K562 (cell line): Measurements from ENCODE around the gene FSTL4. TPM values are rescaled to one million over a fixed set of nuclear protein-coding genes. Genes with fewer than 3 reads are reported as not detected.

Experiments
- CBX1 ChIP-seq: sonication (generic); IDR thresholded peaks from 2 replicates; pipeline ENCODE4 v1.6.1; 2016; ENCODE audit warnings: antibody characterized with exemption, low read depth, mild to moderate bottlenecking
- CREM ChIP-seq: IDR thresholded peaks from 2 replicates; pipeline ENCODE4 v1.6.1; 2014; ENCODE audit warnings: antibody characterized with exemption, low read depth
- FOXA1 ChIP-seq: fragments of 450-650 bp; IDR thresholded peaks from 2 replicates; pipeline ENCODE4 v1.6.1; 2016; ENCODE audit warnings: mild to moderate bottlenecking, borderline replicate concordance
- HNRNPH1 ChIP-seq: fragments of 200-400 bp; formaldehyde crosslinking; optimal IDR thresholded peaks from 2 replicates; pipeline ENCODE3; 2017; ENCODE audit warnings: low read depth, mild to moderate bottlenecking, low read length, moderate library complexity
- KLF13 ChIP-seq: fragments of 450-650 bp; IDR thresholded peaks from 2 replicates; pipeline ENCODE4 v1.6.1; 2016; ENCODE audit warnings: missing genetic modification characterization, low read depth, mild to moderate bottlenecking, missing compliant biosample characterization, moderate library complexity, borderline replicate concordance
- polyA plus RNA-seq, 8 experiments: library from polyadenylated mRNA; depleted of rRNA in 4 of 8; stranded (reverse) in 5 of 8; unstranded in 3 of 8; fragments of >200 nt; fragmentation: Nextera tagmentation in 2 of 8; fragmentation: Illumina TruSeq in 1 of 8; extraction: Ambion mirVana in 2 of 8; extraction: Trizol in 1 of 8; gene quantifications; 2 replicates each; pipeline versions ENCODE4 v1.2.1 to v1.2.3, GENCODE V29; 2011 to 2014; ENCODE audit warnings: inconsistent platforms in 1 of 8, missing spikeins in 1 of 8
- total RNA-seq, 7 experiments: library from RNA; depleted of rRNA in 6 of 7; stranded (reverse); fragments of >200 nt in 6 of 7; fragmentation: Illumina TruSeq in 2 of 7; extraction: Trizol in 2 of 7; gene quantifications; 2 replicates each; pipeline versions ENCODE4 v1.2.1 to v1.2.3, GENCODE V29; 2011 to 2021; ENCODE audit warnings: low replicate concordance in 1 of 7
- TF ChIP-seq, protein P1 (sequence below): fragments of 200-600 bp; sonication (generic); IDR thresholded peaks from one replicate; pipeline ENCODE4 v1.6.1; 2012; ENCODE audit warnings: mild to moderate bottlenecking, low read depth, low read length, inconsistent platforms

The FSTL4 gene
- total and polyA plus RNA-seq, 9 of the 15 experiments (the other 6 are each of a cell fraction or from before 2014, with no cell fraction given), result 0.08 to 0.18 (median 0.10) TPM; not detected in 5

DNA sequence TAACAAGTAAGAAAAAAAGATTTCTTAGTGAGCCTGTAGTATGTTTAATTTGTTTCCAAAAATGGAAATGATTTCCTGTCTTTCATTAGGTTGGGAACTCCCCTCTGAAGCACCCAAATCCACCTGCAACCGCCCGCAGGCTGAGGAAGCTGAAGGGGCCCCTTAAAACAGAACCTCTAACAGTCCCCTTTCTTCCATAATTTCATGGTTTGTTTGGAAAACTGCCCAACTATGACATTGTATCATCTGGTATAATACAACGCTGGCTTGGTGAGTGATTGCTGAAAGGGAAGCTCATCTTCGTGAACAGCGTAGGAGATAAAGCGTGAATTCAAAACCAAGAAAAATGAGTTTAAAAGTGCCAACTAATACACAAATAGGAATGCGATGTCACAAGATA lies 215.5 kb downstream of the FSTL4 start (continued):
- TF ChIP-seq, protein P1, sequence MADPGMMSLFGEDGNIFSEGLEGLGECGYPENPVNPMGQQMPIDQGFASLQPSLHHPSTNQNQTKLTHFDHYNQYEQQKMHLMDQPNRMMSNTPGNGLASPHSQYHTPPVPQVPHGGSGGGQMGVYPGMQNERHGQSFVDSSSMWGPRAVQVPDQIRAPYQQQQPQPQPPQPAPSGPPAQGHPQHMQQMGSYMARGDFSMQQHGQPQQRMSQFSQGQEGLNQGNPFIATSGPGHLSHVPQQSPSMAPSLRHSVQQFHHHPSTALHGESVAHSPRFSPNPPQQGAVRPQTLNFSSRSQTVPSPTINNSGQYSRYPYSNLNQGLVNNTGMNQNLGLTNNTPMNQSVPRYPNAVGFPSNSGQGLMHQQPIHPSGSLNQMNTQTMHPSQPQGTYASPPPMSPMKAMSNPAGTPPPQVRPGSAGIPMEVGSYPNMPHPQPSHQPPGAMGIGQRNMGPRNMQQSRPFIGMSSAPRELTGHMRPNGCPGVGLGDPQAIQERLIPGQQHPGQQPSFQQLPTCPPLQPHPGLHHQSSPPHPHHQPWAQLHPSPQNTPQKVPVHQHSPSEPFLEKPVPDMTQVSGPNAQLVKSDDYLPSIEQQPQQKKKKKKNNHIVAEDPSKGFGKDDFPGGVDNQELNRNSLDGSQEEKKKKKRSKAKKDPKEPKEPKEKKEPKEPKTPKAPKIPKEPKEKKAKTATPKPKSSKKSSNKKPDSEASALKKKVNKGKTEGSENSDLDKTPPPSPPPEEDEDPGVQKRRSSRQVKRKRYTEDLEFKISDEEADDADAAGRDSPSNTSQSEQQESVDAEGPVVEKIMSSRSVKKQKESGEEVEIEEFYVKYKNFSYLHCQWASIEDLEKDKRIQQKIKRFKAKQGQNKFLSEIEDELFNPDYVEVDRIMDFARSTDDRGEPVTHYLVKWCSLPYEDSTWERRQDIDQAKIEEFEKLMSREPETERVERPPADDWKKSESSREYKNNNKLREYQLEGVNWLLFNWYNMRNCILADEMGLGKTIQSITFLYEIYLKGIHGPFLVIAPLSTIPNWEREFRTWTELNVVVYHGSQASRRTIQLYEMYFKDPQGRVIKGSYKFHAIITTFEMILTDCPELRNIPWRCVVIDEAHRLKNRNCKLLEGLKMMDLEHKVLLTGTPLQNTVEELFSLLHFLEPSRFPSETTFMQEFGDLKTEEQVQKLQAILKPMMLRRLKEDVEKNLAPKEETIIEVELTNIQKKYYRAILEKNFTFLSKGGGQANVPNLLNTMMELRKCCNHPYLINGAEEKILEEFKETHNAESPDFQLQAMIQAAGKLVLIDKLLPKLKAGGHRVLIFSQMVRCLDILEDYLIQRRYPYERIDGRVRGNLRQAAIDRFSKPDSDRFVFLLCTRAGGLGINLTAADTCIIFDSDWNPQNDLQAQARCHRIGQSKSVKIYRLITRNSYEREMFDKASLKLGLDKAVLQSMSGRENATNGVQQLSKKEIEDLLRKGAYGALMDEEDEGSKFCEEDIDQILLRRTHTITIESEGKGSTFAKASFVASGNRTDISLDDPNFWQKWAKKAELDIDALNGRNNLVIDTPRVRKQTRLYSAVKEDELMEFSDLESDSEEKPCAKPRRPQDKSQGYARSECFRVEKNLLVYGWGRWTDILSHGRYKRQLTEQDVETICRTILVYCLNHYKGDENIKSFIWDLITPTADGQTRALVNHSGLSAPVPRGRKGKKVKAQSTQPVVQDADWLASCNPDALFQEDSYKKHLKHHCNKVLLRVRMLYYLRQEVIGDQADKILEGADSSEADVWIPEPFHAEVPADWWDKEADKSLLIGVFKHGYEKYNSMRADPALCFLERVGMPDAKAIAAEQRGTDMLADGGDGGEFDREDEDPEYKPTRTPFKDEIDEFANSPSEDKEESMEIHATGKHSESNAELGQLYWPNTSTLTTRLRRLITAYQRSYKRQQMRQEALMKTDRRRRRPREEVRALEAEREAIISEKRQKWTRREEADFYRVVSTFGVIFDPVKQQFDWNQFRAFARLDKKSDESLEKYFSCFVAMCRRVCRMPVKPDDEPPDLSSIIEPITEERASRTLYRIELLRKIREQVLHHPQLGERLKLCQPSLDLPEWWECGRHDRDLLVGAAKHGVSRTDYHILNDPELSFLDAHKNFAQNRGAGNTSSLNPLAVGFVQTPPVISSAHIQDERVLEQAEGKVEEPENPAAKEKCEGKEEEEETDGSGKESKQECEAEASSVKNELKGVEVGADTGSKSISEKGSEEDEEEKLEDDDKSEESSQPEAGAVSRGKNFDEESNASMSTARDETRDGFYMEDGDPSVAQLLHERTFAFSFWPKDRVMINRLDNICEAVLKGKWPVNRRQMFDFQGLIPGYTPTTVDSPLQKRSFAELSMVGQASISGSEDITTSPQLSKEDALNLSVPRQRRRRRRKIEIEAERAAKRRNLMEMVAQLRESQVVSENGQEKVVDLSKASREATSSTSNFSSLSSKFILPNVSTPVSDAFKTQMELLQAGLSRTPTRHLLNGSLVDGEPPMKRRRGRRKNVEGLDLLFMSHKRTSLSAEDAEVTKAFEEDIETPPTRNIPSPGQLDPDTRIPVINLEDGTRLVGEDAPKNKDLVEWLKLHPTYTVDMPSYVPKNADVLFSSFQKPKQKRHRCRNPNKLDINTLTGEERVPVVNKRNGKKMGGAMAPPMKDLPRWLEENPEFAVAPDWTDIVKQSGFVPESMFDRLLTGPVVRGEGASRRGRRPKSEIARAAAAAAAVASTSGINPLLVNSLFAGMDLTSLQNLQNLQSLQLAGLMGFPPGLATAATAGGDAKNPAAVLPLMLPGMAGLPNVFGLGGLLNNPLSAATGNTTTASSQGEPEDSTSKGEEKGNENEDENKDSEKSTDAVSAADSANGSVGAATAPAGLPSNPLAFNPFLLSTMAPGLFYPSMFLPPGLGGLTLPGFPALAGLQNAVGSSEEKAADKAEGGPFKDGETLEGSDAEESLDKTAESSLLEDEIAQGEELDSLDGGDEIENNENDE, result no peak
- TF ChIP-seq CREM (no peak), FOXA1 (no peak), KLF13 (tag) (no peak), CBX1 (no peak), HNRNPH1 (no peak)
